HG03139 (cell line): ENCODE results near the gene MCU.

Experiments
- ATAC-seq: cut with Tn5 transposase; IDR thresholded peaks from one replicate; pipeline ENCODE4 v1.9.1; 2021; ENCODE audit not compliant: unreplicated experiment

MCU gene

DNA sequence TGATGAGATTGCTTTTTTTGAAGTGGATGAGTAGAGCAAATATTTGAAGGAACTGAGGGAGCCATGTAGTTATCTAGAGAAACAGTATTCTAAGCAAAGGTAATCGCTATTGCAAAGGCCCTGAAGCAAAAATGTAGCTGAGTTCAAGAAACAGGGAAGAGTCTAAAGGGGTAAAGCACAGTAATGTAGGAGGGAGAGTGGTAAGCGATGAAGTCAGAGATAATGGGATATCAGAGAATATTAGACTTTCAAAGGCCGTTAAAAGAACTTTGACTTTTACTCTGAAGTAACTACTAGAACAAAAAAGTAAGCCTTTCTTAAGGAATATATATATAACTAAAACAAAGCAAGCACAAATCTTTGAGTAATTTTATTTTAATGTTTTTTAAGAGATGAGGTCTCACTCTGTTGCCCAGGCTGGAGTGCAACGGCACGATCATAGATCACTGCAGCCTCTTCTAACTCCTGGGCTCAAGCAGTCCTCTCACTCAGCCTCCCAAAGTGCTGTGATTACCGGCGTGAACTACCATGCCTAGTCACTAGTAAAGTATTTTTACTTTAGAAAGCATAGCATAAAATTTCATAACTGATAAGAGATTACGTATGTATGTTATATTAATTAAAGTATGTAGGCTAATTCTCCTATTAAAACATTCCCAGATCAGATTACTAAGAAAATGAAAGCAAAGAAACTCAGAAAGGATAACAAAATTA is 139.9 kb downstream of the MCU start:
- ATAC-seq = no peak

DNA sequence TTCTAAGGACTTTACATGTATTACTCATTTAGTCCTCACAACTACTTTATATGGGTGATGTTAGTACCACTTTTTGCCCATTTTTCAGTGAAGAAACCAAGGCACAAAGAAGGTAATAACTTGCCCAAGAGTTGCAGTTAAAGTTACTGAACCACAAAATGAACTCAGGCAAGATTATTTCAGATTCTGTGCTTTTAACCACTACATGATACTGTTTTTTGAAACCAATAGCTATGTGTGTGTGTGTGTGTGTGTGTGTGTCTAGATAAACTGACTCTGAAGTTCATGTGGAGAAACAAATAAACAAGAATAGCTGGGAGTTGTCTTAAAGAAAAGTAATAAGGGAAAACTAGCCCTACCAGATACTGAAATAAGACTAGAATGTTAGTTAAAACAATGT is 140.8 kb downstream of the MCU start:
- no peak for ATAC-seq

DNA sequence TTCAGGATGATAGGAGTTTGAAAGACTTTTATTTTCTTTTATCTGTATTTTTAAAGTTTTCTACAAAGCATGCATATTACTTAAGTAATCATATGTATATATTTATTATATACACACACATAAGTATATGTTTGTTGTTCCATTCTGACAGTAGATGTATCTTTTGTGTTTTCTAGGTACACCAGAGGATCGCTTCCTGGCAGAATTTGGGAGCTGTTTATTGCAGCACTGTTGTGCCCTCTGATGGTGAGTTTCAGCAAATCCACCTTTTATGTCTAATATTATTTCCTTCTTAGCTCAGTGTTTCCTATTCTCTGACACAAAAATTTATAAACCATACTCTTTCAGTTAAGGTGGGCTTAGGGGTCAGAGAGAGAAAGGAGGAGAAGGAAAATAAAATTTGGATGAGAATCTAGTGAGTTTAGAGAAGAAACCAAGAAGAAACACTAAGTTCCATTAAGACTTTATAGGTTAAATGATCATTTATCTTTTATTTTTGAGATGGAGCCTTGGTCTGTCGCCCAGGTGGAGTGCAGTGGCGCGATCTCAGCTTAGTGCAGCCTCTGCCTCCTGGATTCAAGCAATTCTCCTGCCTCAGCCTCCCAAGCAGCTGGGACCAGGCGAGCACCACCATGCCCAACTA is 142.4 kb downstream of the MCU start:
- no peak for ATAC-seq

DNA sequence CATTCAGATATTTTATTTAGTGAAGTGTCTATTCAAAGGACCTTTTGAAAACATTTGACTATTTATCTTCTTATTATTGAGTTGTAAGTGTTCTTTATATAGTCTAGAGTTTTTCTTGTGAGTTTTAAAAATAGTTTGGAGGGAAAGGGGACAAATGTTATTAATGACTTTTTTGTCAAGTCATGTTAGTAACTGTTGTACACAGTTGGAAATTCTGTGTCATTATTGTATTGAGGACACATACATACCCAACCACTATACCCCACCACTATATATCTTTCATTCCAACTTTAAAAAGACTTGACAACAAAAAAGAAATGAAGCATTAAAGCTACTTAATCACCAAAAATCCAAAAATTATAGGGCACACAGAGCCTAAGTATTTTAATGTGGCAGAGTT is 148.4 kb downstream of the MCU start:
- no peak for ATAC-seq

DNA sequence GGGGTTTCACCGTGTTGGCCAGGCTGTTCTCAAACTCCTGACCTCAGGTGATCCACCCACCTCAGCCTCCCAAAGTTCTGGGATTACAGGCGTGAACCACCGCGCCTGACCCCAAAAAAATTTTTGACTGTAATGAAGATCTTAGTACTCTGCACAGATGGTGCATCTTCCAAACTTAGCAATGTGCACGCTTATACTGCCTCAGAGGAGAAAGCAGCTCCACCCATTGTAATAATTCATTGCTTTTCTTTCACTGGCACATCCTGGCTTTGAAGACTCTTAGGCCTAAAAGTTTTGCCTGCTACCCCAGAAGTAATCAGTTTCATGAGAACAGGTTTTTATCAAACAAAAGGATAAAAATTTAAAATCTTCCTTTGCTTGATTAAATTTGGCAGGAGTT is 149.5 kb downstream of the MCU start:
- no peak for ATAC-seq

DNA sequence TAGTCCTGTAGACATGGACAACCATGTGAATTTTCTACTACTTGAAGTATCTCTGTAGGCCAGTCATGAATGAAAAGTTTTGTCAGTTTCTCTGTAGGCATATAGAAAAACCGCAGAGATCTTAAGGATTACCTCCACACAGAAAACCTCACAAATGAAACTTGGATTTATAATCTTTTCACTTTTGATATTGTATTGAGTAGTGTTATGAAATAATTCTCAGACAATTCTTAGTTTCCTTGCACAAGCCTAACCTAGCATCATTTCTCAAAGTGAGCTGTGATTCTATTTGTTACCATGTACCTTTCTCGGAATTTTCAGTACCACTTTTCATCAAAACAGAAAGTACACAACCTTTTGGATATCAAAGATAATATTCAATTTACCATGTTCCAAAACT is 150.2 kb downstream of the MCU start:
- ATAC-seq = no peak

DNA sequence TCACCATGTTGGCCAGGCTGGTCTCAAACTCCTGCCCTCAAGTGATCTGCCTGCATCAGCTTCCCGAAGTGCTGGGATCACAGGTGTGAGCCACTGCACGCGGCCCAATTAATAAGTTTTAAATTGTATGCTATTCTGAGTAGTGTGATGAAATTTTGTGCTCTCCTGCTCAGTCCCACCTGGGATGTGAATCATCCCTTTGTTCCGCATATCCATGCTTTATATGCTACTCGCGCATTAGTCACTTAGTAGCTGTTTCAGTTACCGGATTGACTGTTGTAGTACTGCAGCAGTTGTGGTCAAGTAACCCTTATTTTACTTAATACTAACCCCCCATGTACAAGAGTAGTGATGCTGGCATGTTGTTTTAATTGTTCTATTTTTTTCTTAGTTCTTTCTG is 154.3 kb downstream of the MCU start:
- ATAC-seq = no peak

DNA sequence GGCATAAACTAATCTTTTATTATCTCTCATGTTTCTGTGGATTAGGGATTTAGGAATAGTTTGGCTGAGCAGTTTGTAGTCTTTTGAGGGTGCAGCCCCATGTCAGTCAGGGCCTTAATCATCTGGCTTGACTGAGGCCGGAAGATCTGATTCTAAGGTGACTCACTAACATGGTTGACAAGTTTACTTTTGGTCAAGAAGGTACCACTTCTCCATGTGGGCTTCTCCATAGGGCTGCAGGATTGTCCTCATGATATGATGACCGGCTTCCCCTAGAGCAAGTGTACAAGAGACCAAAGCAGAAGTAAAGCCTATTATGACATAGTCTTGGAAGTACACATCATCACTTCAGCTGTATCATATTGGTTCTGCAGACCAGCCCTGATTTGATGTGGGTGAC is 155.7 kb downstream of the MCU start:
- ATAC-seq = no peak

DNA sequence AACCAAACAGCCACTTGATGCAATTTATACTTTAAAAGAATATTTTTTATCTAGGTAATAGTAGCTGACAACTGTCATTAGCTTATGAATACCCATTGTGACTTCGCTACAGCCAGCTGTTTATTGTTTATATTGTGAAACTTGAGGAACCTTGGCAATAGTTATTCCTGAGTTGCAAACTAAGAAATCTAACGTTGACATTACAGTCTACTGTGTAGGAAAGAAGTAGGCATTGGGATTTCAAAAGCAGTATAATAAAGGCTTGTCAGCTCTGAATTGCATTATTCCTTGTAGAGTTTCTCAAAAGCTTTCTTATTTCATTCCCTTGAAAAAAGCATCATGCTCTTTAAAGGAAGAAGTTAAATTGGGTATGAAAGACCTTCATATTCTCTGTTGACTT is 158.9 kb downstream of the MCU start:
- ATAC-seq = no peak

DNA sequence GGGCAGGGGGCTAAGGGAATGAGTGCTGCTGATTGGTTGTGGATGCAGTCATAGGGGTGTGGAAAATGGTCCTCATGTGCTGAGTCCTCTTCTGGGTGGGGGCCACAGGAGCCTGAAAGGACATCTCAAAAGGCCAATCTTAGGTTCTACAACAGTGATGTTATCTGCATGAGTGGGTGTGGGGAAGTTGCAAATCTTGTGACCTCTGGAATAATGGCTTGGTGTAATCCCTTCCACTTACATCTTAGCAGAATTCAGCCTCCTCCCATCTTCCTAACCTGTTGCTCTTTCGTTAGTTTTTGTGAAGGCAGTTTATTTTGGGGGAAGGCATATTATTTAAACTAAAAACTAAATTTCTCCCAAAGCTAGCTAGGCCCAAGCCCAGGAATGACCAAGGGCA is 159.6 kb downstream of the MCU start:
- ATAC-seq = no peak

DNA sequence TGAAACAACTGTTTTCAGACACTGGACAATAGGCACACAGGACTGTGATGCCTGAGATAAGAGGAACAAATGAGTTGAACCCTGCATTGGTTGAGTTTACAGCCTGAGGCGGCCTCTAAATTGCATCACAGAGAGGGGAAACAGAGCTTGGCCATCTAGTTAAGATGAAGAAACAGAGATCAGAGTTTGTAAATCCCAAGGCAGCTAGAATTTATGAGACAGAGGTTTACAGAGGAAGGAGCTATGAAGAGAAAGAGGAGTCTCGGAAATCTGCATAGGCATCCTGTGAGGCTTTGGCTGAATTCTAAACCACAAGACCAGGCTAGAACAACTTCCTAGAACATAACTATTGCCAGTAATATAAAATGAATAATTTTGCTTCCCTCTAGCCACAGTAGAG is 160.6 kb downstream of the MCU start:
- ATAC-seq = no peak

DNA sequence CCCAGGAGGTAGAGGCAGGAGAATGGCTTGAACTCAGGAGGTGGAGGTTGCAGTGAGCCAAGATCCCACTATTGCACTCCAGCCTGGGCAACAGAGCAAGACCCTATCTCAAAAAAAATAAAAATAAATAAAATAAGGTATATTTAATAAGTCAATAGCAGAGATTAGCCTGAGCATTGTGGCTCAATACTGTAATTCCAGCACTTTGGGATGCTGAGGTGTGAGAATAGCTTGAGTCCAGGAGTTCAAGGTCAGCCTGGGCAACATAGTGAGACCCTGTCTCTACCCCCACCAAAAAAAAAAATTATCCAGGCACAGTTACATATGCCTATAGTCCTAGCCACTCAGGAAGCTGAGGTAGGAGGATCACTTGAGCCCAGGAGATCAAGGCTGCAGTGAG is 163.2 kb downstream of the MCU start:
- ATAC-seq = no peak

DNA sequence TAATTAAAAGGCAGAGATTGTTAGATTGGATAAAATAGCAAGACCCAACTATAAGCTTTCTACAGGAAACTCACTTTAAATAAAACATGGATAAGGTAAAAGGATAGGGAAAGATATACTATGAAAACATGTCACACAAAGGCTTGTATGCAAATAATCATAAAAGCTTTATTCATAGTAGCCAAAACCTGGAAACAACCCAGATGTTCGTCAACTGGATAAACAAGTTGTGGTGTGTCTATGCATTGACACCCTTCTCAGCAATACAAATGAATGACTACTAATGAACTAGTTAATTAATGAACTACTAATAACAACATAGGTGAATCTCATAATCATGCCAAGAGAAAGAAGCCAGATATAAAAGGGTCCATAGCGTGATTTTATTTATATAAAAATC is 163.8 kb downstream of the MCU start:
- ATAC-seq = no peak

DNA sequence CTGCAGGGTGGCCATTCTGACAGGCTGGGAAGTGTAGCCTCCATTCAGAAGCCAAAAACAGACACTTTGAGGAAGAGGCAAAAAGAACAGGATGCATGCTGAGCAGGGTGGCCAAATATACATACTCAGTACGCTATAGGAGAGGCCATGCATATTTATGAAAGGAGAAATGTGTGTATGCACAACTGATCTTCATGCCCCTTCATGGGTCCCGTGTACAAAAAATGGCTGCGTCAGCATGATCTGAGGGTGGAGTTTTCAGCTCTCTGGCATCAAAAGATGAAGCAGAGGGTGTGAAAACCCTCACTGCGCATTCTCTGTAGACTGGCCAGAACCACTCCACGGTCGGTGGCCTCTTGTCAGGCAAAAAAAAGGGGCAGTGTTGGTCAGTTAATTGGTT is 166.1 kb downstream of the MCU start:
- no peak for ATAC-seq

DNA sequence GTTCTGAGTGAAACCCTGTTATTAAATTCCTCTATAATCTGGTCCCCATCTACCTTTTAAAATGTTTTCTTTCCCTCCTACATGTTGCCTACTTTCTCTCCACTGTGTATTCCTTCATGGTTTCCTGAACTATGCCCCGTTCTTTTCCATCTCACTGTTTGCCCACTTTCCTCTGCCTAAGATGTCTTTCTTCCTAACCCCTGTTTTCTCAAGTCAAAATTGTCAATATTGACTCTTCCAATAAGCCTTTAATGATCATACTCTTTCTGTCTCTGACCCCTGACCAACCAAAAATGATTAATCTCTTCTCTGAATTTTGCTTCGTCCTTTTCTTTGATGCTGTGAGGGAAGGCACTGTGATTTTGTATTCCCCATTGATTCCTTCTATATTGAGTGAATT is 171.0 kb downstream of the MCU start:
- ATAC-seq = no peak

DNA sequence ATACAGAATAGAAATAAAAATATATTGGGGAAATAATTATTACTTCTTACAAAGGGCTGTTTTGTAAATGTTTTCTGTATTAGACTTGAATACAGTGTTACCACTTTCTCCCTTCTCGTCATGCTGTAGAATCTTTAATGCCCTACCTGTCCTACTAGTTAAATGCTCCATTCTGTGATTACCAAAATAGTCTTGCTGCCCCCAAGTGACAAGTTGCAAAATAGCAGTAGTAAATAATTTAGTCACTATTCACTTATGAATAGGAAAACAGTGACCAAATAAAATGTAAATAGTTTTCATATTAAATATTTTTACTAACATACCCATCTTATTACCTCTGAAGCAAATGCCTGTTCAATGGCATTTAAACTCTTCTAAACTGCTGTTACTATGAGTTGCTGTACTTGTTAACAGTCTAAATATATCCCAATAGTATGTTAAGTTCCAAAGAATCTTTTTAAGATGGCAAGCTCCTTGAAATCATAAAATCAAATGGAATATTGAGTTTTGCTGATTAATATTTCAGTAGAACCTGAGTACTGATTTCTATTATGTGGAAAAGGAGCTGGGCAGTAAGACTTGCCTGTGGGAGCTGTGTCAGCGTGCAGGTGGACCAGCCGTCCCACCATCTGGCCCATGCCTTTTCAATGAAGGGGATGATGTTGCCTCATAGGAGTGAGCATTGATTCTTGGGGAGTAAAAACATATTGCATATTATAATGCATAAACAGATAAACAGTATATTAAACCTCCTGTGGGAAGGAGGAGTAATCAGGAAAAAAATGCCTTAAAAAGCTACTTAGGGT is 183.5 kb downstream of the MCU start:
- no peak for ATAC-seq

DNA sequence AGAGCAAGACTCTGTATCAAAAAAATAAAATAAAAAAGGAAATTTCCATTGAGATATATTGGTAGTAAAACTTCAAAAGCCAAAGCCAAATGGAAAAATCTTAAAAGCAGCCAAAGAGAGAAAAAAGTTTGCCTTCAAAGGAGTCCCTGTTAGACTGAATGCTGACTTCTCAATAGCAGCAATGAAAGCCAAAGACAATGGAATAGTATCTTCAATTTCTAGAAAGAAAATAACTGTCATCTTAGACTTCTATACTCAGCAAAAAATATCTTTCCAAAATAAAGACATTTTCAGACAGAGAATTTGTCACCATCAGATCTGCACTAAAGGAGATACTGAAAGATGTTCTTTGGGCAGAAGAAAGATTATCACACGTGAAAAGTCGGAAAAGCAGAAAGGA is 187.3 kb downstream of the MCU start:
- ATAC-seq = no peak

DNA sequence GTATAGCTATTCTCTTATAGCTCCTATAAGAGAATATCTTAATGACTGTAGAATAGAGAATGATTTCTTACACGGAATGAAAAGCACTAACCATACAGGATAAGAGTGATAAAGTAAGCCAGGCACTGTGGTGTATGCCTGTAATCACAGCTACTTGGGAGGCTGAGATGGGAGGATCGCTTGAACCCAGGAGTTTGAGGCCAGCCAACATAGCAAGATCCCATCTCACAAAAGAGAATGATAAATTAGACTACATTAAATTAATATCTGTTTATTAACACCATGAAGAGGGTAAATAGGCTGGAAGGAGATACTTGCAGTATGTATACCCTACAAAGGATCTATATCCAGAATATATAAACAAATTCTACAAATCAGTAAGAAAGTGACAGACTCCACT is 189.3 kb downstream of the MCU start:
- ATAC-seq = no peak

DNA sequence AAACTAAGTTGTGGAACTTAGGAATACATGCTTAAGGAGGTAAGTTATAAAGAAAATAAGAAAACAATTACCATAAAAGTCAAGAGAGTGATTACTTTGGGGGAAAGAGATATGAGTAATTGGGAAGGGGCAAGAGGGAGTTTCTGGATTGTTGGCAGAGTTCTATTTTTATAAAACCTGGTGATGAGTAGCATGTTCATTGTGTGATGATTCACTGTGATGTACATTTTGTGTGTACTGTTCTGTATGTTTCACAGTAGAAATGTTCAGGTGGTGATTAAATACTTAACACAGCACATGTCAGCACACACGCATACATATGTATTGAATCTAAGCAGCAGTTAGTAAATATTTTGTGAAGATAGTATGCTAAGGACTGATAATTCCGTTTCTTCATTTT is 191.9 kb downstream of the MCU start:
- ATAC-seq = no peak

DNA sequence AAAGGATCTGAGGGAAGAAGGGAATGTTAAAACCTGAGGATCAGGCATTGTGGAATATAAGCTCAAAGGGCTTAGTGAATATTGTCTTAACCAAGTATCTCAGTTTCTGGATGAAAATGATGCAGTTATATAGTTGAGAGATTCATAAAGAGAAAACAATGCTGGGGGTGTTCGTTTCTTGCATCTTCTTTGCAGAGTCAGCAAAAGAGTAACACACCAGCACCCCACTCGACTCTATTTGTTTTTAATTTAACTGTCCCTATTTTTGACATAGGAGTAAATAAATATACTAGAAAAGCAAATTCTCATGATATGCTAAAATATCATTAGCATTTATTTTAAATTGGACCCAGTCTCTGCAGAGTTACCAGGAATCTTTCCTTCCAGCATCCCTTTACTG is 194.0 kb downstream of the MCU start:
- ATAC-seq = no peak

DNA sequence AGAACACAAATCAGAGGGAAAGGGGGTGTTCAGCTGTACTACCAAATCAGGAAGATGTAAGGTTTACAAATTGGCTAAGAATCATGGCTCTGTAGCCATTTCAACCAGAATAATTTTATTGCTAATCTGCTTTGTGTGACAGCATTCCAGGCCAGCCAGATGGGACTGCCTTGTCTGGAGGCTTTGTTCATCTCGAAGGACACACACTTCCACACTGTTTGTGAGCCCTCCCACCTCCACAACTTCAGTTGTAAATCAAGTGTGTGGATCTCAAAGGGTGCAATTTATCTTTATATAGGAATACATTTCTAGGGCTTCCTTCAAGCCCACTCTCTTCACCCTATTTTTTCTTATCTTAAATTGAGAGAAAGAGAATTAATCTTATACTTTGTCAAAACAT is 194.7 kb downstream of the MCU start:
- ATAC-seq = no peak

DNA sequence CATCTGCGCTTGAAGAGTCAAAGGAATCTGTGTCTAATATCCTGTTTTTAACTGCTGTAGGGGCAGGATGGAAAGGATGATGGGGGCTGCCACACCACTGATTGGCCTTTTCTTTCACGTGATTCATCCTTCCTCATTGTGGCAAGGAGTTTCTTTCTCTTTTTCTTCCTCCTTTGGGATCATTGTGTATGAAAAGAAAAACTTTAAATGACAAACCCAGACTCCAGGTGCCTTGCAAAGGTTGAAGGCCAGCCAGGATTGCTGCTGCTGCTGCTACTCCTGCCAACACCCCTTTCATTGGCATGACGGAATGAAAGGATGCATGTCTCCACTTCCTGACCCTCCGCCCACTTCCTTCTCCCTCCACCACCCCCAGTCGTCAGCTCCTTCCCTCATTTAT is 195.1 kb downstream of the MCU start:
- no peak for ATAC-seq
